NCI-H1930 (cell line): ENCODE results near the gene EEFSEC.

Experiments
- DNase-seq, 2 experiments: peaks; one replicate each; lab custom pipeline; 2025; lab: John Stamatoyannopoulos, UW

Gene EEFSEC

DNA sequence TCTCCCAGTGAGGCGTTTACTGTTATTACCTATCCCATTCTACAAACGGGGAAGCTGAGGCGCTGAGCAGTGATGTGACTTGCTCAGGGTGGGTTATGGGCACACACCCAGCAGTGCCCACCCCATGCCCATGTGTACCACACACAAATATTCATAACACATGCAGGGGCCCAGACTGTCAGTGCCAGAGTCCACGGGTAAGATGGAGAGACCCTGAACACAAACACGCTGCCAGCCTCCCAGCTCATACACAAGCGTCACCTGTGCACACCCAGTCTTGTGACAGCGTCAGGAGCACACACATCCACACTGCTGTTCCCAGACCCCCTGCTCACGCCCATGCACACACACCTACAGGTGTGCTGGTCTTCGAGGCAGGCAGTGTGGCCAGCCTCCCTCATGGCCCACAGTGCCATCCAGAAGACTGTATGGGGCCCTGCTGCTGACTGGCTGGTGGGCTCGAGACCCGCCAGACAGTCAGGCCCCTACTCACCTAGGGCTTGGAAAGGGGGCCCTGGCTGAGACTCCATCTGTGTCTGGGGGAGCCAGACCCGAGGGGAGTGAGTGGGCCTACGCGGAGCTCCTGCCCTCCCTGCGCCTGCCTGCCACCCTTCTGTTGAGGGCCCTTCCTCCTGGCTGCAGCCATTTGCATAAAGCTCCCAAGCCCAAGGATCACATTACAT, 274.0 kb downstream of the EEFSEC start:
- no peak for DNase-seq

DNA sequence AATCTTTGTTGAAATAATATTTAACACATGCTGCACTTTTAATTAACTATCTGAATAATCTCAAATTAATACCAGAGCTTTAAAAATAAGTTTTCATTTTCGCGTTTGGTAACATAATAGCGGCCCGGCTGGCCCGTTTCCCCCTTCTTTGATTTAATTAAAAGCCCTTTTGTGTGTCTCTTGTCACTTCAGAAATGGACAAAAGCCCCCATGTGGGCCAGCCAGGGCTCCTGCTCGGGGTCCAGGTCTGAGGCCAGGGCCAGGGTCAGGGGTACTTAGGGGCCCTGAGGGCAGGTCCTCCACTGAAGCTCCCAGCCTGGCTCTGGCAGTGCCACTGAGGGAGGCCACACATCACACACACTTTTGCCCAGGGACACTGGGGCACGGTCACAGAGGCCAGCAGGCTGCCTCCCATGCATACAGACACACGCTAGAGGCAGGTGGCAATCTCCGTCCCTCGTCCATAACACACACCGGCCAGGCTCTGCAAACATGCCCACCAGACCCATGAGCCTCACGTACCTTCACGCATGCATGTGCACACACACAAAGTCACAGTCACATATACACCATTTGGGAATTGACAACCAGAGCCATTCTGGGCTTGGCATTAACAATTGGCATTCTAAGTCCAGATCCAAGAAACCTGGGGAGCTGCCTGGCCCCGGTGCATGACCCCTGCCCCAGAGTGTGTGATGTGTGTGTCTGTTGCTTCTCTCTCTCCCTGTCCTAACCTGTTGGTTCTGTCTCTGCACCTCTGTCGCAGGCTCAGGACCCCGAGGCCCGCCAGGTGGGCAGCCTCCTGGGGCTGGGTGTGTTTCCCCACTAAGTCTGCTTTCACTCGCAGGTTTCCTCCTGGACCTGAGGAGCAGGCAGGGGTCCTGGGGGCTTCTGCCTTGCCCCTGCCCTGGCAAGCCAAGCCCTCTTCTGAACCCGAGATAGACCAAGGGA, 274.9 kb downstream of the EEFSEC start:
- DNase-seq, result no peak

DNA sequence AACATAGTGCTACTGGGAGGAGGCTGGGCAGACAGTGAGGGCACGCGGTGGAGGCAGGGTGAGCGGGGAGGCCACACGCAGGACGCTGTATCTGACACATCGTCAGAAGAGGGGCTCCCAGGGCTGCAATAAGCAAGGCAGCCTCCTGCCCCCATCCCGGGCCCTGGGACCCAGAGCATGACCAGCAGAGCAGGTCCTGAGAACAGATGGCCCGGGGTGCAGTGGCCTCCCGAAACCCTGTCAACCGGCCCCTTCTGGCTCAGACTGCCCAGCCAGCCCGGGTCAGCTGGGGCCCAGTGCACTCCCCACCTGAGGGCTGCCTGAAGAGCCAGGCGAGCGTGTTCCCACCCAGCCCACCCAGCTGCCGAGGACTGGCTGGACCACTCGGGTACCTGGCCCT, 276.0 kb downstream of the EEFSEC start:
- DNase-seq, result no peak

DNA sequence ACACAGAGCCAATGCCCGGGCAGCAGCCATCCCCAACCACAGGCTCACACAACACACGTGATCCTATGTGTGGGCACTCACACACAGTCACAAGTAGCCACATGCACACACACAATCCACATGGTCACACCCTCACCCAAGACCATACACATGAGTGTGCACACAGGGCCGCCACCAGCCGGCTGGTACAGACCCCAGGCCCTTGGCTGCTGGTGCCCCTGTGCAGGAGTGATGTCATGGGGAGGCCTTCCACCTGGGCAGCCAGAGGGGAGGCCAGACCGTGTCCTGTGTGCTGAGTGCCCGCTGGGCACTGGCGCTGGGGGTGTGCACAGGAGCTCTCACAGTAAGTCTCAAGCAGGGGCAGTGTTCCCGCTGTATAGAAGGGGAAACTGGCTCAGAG, 276.5 kb downstream of the EEFSEC start:
- no peak for DNase-seq

DNA sequence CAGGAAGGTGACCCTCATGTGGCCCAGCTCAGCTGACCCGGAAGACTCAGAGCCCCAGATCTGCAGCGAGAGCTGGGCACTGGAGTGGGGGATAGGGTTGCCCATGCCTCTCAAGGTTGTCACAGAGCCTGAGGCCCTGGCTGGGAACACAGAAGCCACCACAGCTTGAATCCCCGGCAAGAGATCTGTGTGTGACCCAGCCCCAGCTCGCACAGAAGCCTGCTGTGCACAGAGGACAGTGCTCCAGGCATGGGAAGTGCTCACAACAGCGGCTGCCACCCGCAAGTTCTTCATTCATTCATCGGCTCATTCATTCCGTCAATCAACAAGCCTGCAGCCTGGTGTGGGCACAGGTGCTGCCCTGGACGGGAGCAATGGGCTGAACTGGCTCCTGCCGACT, 277.0 kb downstream of the EEFSEC start:
- DNase-seq, result no peak

DNA sequence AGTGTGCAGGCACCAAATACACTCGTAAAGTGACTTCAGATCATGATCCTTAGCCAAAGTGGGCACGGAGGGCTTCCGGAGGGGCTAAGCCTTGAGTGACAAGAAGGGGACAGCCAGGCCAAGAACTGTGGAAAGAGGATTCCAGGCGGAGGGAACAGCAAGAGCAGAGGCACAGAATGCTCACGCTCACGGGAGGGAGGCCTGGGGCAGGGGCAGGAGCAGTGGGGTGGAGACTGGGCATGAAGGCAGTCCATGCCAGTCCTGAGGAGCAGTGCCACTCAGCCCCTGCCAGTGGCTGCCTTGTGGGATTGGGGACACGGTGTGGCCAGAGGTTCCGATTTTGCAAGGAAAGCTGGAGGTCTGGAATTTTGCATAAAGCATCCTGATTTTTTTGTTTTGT, 277.4 kb downstream of the EEFSEC start:
- DNase-seq, result no peak

DNA sequence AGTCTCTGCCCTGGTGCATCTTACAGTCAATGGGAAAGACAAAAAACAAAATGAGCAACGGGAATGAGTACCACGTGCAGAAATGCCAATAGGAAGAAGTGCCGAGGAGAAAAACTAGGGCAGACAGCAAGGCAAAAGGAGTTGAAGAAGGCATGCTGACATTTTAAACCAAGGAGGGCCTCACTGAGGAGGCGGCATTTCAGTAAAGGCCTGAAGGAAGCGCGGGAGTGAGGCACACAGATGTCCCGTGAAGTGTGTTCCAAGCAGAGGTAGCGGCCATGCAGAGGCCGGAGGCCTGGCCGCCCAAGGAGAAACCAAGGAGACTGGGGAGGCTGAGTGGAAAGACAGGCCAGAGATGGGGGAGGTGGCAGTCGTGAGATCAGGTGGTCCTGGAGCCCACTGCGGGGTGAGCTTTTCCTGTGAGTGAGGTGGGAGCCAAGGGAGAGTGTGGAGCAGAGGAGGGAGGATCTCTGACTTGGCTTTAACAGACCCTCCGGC, 278.6 kb downstream of the EEFSEC start:
- no peak for DNase-seq

DNA sequence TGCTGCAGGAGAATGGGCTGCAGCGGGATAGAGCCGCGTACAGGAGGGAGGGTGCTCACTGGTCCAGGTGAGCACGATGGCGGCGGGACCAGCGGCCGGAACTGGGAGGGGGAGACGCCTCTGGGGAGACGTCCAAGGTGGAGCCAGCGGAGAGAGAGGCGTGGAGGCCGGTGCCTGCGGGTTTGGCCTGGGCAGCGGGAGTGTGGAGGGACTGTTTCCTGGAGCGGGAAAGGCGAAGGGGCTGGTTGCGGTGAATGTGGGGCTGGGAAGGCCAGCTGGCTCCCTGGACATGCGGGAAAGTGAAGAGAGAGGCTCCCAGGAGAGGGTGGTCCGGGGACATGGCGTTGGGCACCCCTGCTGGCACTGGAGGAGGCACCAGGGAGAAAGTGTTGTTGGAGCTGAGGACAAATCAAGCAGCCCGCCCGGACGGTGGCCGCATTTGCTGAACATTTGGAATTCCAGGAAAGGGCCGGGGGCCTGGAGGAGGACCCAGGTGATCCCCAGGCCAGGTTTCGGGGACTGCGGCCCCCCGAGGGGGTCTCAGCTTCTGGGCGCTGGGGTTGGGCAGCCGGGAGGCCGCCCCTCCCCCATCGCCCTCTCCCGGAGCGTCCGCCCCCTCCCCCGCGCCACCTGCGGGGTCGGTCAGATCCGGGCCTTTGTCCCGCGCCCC, 279.2 kb downstream of the EEFSEC start:
- no peak for DNase-seq

DNA sequence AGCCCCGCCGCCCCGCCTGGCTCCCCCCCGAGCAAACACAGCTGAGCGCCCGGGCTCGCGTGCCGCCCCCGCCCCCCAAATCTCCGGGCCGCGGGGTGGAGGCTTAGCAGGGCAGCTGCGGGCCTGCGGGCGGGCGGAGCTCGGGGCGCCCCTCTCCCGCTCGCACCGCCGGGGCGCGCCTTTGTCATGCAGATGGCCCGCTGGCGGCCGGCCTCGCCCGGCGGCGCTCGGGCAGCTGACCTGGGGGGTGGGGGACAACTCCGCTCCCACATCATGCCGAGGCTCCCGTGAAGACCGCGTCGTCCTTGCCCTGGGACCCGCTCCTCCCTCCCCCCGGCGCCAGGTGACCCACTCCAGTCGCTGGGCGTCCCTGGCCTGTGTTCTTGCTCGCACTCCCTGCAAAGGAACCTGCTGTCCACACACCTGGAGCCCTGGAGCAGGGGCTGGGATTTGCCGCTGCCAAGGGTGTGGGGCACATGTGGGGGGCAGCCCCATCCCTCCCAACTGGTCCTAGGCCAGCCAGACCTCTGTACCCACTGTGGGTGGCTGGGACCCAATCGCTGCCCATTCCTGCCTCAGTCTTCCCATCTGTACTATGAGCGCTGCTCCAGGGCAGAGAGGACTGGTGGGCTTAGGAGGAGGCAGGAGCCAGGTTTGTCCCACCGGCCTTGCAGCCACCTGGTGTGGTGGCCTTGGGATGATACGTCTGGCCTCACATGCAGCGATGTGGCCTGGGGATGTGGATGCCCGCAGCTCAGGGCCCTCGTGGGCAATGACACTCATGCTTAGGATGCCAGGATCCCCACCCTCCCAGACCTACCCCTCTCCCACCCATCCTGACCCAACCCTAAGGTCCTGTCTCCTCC, 279.9 kb downstream of the EEFSEC start:
- peak; percentile 29 to 34 for DNase-seq

DNA sequence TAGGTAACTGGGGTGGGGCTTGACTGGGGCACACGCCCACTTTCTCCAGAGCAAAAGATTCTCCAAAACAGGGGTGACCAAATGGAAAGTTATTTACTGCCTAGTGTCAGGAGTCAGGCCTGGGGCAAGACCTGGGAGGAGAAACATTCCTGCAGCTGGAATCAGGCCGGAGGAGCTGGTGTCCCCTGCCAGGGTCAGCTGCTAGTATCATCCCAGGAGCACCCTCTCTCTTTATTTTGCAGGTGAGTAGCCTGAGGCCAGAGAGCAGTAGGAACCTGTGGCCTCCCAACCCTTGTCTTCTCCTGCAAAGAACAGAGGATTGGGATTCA, 280.5 kb downstream of the EEFSEC start:
- DNase-seq, result no peak

DNA sequence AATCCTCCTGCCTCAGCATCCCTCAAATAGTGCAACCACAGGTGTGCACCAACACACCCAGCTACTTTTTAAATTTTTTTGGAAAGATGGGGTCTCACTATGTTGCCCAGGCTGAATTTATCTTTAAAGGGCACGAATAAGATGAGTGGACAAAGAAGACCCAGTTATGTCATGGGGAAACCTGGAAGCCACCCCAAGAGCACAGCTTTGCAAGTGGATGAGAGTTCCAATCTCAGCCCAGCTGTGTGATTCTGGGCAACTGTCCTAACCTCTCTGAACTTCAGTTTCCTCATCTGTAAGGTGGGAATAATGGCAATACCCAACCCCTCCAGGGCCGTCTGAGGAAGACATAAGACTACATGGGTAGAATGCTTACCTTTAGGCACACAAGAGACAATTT, 281.2 kb downstream of the EEFSEC start:
- DNase-seq, result no peak

DNA sequence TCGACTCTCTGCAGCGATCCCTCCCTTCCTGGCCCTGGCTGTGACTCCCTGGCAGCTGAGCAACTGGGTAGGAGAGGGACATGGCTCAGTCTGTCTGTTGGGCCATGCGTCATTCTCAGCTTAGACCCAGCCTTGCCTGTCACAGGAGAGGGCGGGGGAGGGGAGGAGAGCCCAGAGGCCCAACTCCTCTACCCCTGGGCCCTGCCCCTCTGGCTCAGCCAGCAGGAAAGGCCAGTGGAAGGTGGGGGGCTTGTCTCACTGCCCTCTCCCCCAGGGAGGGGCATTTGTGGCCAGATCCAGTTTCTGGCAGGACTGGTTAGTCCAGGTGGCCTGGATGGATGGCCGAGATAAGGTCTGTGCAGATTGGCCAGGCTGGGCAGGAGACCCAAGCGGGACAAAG, 281.8 kb downstream of the EEFSEC start:
- DNase-seq, result no peak

DNA sequence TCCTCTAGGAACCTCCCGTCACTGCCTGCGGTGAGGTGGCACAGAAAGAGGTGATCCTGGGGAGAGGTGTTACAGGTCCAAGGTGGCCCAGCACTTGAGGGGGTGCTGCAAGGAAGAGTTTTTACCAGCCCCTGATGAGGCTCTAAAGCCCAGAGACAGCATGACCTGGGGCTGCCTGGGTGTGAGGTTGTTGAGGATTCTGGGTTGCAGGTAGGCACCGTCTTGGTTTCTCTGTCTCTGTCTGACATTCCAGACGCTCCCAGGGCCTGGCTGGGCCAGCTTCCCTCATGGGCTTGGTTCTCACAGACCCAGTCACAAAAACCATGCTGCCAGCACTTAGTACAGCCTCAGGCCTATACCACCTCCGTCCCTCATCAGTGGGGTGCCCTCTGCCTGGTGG, 282.3 kb downstream of the EEFSEC start:
- no peak for DNase-seq

DNA sequence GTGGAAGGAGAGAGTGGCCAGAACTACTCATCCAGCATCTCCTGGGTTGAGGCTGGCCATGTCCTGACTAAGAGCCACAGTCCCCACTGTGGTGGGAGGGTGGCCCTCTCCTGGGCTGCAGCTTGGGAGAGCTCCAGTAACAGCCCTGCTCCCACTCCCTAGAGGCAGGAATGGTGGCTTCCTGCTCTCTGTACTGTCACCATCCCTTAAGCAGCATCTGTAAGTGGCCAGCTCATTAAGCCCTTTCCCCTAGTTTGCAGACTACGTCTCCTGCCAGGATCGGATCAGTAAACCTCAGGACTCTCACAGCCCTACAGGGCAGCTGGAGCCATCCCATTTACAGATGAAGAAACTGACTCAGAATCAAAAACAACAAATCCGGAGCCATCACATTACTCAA, 282.9 kb downstream of the EEFSEC start:
- DNase-seq, result no peak

DNA sequence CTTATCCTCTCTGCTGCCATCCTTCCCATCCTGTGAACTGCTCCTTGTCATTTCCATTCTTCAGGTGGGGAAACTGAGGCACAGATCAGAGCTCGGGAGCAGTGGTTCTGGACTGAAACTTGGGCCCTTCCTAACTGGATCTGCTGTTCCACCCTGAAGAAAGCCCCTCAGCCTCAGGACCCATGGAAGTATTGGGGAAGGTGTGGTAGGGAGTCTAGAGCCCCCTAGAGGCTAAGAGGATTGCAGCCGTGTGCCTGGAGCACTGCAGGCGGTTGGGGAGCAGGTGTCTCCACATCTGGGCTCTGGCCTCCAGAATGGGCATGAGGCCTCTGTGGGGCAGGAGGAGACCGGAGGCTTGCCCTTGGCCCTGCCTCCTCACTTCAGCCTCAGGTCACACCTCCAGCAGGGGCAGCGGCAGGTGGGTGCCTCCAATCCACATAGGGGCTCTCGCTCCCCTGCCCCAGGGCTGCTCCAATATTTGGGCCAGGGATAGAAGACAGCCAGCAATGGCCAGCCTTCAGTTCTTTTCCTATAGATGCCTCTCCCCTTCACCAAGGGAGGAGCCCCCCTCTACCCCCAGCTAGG, 285.3 kb downstream of the EEFSEC start:
- DNase-seq, result no peak

DNA sequence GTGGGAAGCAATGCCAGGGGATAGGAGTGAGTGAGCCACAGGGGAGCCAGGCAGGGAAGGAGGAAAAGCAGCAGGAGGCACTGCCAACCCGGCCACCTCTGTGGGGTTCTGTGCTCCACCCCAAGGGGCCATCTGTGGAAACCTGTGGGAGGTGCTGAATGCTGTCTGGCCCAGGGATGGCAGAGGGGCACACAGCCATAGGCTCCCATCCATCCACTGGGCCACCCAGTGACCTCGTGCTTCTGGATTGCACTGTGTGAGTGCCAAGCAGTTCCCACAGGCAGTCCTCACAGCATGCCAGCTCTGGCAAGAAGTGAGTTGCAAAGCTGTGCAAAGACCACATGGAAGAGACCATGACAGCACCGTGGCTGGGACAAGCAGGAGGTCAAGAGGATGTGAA, 285.9 kb downstream of the EEFSEC start:
- no peak for DNase-seq

DNA sequence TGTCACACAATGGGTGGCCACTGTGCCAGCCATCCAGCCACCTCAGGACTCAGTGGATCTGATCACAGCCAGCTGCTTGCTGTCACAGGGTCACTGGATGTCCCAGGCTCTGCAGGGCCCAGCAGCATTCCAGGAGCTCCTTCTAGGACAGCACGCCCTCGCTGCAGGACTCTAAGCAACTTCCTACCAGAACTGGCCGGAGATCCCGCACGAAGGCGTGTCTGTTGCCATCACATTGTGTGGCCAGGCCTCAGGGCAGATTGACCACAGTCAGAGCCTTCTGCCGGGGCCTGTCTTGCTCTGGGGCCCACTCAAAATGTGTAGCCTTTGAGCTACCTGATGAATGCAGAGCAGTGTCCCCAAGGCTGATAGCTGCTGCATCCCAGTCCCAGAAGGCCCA, 288.8 kb downstream of the EEFSEC start:
- DNase-seq, result no peak

DNA sequence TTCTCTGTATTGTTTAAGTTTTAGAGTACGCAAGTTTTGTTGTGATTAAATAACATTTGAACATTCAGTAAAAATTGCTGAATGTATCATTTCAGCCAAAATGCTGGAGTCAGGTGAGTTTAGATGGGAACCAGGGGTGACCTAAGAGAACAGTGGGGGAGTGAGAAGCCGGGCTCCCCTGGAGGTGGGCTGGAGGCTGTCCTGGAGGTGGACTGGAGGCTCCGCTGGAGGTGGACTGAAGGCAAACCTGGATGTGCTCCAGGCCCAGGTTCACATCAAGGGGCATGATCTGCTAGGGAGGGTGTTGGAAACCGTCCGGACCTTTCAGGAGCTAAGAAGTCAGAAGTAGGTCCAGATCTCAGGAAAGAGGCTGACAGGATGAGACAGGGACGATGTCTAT, 289.7 kb downstream of the EEFSEC start:
- no peak for DNase-seq

DNA sequence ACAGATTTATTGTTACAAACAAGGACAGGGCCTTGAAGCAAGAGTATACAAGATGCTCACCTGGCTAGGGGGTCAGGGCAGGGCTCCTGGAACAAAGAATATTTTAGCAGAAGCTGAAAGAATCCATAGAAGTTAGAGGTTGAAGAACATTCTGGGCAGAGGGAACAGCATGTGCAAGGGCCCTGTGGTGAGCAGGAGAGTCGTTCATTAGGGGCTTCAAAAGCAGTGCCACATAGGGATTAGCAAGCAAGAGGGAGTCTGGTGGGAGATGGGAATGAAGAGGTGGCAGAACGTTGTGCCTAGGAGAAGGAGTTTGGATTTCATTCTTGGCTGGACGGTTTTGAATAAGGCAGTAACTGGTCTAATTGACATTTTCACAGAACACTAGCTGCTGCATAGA, 290.5 kb downstream of the EEFSEC start:
- no peak for DNase-seq

DNA sequence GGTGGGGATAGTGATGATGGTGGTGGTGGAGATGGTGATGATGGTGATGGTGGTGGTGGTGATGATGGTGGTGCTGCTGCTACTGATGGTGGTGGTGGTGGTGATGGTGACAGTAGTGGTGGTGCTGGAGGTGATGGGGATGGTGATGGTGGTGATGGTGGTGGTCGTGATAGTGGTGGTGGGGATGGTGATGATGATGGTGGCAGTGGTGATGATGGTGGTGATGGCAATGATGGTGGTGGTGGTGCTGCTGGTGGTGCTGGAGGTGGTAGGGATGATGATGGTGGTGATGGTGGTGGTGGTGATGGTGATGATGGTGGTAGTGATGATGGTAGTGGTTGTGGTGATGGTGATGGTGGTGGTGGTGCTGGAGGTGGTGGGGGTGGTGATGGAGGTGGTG, 292.1 kb downstream of the EEFSEC start:
- no peak for DNase-seq

DNA sequence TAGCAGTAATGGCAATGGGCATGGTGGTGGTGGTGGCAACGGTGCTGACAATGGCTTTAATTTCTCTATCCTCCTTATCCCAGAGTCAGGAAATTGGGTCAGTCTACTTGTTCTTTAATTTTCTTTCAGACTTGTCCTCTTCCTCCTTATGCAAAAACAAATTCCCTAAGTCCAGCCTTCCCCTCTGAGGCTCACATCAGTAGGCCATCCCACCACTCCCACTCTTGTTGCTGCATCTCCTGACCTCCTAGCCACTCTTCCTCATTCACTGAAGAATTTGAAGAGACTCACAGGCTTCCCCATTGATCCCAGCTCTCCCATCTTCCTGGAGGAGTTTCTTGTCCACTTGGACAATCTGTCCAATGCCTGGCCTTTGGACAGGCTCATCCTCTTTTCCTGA, 293.5 kb downstream of the EEFSEC start:
- DNase-seq, result no peak
